ENCODE results near the gene CAND2. TPM values are rescaled to one million over a fixed set of nuclear protein-coding genes. Genes with fewer than 3 reads are reported as not detected.

Gene CAND2
- total and polyA plus RNA-seq, 3 donors from 2014 or later = 38.0 to 128 (median 118) TPM

DNA sequence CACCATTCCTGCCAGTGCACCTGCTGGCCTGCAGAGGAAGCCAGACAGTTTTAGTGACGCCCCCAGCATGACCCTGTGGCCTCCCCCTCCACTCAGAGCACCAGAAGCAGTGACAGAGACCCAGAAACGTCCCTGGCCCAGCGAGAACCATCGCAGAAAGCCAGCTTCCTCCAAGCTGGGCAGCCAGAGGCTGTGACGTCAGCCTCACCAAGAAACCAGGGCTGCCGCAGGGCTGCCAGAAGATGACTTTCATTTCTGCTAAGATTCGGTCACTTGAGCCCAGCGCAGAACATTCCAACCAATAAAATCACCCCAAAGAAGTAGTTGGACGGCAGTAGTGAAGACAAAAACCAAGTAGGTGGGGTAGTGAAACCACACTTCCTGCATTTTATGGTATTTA is 74.5 kb downstream of the CAND2 start:
- no peak overlapping the region for H3K27ac ChIP-seq
- no peak for DNase-seq
- TF ChIP-seq, protein P1, sequence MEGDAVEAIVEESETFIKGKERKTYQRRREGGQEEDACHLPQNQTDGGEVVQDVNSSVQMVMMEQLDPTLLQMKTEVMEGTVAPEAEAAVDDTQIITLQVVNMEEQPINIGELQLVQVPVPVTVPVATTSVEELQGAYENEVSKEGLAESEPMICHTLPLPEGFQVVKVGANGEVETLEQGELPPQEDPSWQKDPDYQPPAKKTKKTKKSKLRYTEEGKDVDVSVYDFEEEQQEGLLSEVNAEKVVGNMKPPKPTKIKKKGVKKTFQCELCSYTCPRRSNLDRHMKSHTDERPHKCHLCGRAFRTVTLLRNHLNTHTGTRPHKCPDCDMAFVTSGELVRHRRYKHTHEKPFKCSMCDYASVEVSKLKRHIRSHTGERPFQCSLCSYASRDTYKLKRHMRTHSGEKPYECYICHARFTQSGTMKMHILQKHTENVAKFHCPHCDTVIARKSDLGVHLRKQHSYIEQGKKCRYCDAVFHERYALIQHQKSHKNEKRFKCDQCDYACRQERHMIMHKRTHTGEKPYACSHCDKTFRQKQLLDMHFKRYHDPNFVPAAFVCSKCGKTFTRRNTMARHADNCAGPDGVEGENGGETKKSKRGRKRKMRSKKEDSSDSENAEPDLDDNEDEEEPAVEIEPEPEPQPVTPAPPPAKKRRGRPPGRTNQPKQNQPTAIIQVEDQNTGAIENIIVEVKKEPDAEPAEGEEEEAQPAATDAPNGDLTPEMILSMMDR (IDR thresholded peaks at IDR 0.05) = no peak
- TF ChIP-seq POLR2A (IDR thresholded peaks at IDR 0.05) = no peak
- no peaks in the 10 kb centered on the region for H3K27me3 ChIP-seq
- H3K4me1 ChIP-seq = peaks cover 8% of the 10 kb centered on the region
- WGBS, 2 donors = 76 to 92% methylated on average over 7 to 9 of the region's 9 CpGs
- no peaks in the 10 kb centered on the region for H3K9me3 ChIP-seq
- H3K4me3 ChIP-seq = no peak overlapping the region
- intact Hi-C loops (cut with DNase I; ENCODE audit: low total_unique reads) = loop anchor here (10.0 kb wide), 1 partner anchor 114 kb away; no protein-coding TSS in a partner anchor
- H3K36me3 ChIP-seq (ENCODE audit: low read depth, missing control alignments) = no peaks in the 10 kb centered on the region

DNA sequence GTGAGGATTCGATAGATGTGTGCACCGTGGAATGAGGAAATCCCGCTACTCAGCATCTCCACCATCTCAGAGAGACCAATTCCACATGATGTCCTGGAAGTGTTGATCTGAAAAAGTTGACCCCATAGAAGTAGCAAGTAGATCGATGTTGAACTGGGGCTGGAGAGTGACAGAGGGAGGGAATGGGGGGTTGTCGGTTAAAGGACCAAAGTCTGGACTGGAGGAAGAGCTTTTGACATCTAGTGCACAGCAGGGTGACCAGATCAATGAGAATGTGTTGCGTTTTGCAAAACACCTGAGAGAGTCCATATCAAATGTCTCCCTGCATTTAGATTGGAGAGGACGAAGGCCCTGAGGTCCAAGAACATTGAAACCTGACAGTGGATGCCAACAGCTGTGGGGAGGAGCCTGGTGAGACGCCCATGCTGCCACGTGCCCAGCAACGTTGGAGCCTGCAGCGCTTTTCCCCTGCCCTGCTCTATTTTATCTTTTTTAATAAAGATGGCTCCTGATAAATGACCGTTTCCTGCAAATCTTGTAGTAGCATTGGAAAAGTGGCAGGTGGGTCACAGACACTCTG is 75.0 kb downstream of the CAND2 start:
- DNase-seq = no peak
- H3K27ac ChIP-seq = no peak overlapping the region
- WGBS, 2 donors = 83% methylated on average over 12 of the region's 12 CpGs
- intact Hi-C loops (cut with DNase I; ENCODE audit: low total_unique reads) = loop anchor here (10.0 kb wide), 1 partner anchor 113 kb away; no protein-coding TSS in a partner anchor
- TF ChIP-seq, protein P1 (IDR thresholded peaks at IDR 0.05) = no peak
- no peak for TF ChIP-seq POLR2A (IDR thresholded peaks at IDR 0.05)
- H3K9me3 ChIP-seq = no peaks in the 10 kb centered on the region
- H3K36me3 ChIP-seq (ENCODE audit: low read depth, missing control alignments) = no peaks in the 10 kb centered on the region
- no peak overlapping the region for H3K4me3 ChIP-seq
- no peaks in the 10 kb centered on the region for H3K27me3 ChIP-seq
- peaks cover 12% of the 10 kb centered on the region for H3K4me1 ChIP-seq

DNA sequence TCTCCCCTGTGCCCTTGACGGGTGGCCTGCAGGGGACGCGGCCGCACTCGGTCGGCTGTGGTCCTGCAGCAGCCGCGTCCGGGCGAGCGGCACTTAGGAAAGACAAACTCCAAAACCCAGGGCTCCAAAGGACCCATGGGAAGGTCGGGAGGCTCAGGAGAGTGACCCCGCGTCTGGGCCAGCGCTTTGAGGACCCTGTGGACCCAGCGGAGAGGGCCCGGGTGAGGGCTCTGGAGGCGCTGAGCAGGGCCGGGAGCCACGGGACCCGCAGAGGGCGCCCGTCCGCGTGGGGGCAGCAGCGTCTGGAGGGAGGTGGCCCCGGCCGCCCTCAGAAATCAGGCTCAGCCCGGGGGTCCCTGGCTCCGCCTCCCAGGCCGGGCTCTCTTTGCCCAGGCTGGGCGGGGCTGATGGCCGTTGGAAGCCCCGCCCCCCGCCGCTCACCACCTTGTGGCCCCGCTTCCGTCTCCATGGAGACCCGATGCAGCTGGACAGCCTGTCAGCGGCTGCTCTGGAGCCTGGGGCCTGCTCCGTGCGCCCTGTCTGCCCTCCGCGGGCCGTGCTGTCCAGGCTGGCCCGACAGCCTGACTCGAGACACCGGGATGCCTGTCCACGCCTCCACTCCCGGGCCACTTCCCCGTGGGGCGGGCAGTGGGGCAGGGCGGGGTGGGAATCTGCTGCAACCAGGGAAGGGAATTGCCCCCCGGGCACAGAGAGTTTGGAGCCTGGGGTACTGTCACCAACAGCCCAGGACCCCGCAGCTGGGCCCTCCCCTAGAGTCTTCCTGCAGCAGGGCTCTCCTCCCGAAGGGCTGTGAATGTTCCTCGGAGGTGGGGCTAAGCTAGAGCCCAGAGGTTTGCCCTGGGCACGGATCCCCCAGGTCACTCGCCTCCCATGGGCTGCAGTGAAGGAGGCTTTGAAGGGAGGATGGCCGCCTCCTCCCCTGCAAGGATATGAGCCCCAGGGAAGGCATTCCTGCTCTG is 79.7 kb downstream of the CAND2 start:
- WGBS, 2 donors = 22% methylated on average over 9 to 46 of the region's 60 CpGs
- peak; percentile 74 for DNase-seq
- H3K27ac ChIP-seq = no peak overlapping the region
- TF ChIP-seq, protein P1 (IDR thresholded peaks at IDR 0.05) = peak in 1 of 3 experiments; percentile 18
- TF ChIP-seq POLR2A (IDR thresholded peaks at IDR 0.05) = no peak
- H3K4me3 ChIP-seq = peak overlapping the region; percentile 38 to 39
- no peaks in the 10 kb centered on the region for H3K9me3 ChIP-seq
- intact Hi-C loops (cut with DNase I; ENCODE audit: low total_unique reads) = loop anchor here (10.0 kb wide), 1 partner anchor 109 kb away; no protein-coding TSS in a partner anchor
- no peaks in the 10 kb centered on the region for H3K27me3 ChIP-seq
- H3K36me3 ChIP-seq (ENCODE audit: low read depth, missing control alignments) = no peaks in the 10 kb centered on the region
- H3K4me1 ChIP-seq = peaks cover 26% of the 10 kb centered on the region

DNA sequence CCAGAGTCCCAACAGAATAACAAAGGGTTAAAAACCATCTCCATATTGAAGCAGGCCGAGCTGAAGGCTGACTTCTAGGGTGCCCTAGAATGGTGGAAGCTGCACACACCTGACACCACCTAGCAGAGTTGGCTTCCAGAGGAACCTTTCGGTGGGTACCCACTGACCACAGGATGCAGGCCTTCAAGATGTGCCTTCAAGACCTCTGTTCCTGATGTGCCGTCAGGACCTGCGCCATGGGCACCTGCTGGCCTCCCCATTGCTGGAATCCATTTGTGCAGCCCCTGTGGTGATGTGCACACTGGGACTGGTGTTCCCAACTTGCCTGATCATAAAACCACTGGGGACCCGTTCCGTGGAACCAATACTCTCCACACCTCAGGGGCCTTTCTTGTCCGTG is 80.6 kb downstream of the CAND2 start:
- WGBS, 2 donors = 85 to 89% methylated on average over 4 to 7 of the region's 7 CpGs
- intact Hi-C loops (cut with DNase I; ENCODE audit: low total_unique reads) = loop anchor here (10.0 kb wide), 1 partner anchor 108 kb away; no protein-coding TSS in a partner anchor

More for the DNA sequence above, 80.6 kb downstream of the CAND2 start:
- H3K4me1 ChIP-seq = peaks cover 26% of the 10 kb centered on the region
- H3K27me3 ChIP-seq = no peaks in the 10 kb centered on the region
- H3K36me3 ChIP-seq (ENCODE audit: low read depth, missing control alignments) = no peaks in the 10 kb centered on the region
- H3K27ac ChIP-seq = no peak overlapping the region
- DNase-seq = no peak
- H3K9me3 ChIP-seq = no peaks in the 10 kb centered on the region
- no peak for TF ChIP-seq POLR2A (IDR thresholded peaks at IDR 0.05)
- TF ChIP-seq, protein P1 (IDR thresholded peaks at IDR 0.05) = no peak
- H3K4me3 ChIP-seq = no peak overlapping the region

Measured in testis (tissue), 3 donors.